ENCODE measurements around the gene LDHB.

GRCh38 chr12:21644516-21644915 is 13.1 kb downstream of the LDHB start:
- TF ChIP-seq POLR2AphosphoS5 (IDR thresholded peaks at IDR 0.05; ENCODE audit: borderline replicate concordance, low read depth, low read length) (no peak), FOXP2 (optimal IDR thresholded peaks at IDR 0.05; ENCODE audit: control extremely low read depth, extremely low read length, insufficient read depth) (no peak)
